Mucosa of stomach (tissue), 1 donor: ENCODE measurements around the gene IL34.

Experiments
- H3K27me3 ChIP-seq: one replicate; pipeline ENCODE4 v1.7.0; 2013; ENCODE audit warnings: mild to moderate bottlenecking, low read length; ENCODE audit not compliant: control insufficient read depth, insufficient read depth
- H3K36me3 ChIP-seq: one replicate; pipeline ENCODE4 v1.7.0; 2013; ENCODE audit warnings: low read length; ENCODE audit not compliant: control insufficient read depth, insufficient read depth
- H3K4me1 ChIP-seq: one replicate; pipeline ENCODE4 v1.7.0; 2013; ENCODE audit warnings: mild to moderate bottlenecking, low read length; ENCODE audit not compliant: control insufficient read depth, insufficient read depth
- H3K4me3 ChIP-seq: one replicate; pipeline ENCODE4 v1.7.0; 2013; ENCODE audit warnings: low read length
- H3K9ac ChIP-seq: one replicate; pipeline ENCODE4 v1.7.0; 2013; ENCODE audit warnings: mild to moderate bottlenecking, low read length, moderate library complexity
- H3K9me3 ChIP-seq: one replicate; pipeline ENCODE4 v1.7.0; 2013; ENCODE audit warnings: mild to moderate bottlenecking, low read length, moderate library complexity; ENCODE audit not compliant: control insufficient read depth
- donor health status: Pancreatic carcinoma.

IL34 gene

DNA sequence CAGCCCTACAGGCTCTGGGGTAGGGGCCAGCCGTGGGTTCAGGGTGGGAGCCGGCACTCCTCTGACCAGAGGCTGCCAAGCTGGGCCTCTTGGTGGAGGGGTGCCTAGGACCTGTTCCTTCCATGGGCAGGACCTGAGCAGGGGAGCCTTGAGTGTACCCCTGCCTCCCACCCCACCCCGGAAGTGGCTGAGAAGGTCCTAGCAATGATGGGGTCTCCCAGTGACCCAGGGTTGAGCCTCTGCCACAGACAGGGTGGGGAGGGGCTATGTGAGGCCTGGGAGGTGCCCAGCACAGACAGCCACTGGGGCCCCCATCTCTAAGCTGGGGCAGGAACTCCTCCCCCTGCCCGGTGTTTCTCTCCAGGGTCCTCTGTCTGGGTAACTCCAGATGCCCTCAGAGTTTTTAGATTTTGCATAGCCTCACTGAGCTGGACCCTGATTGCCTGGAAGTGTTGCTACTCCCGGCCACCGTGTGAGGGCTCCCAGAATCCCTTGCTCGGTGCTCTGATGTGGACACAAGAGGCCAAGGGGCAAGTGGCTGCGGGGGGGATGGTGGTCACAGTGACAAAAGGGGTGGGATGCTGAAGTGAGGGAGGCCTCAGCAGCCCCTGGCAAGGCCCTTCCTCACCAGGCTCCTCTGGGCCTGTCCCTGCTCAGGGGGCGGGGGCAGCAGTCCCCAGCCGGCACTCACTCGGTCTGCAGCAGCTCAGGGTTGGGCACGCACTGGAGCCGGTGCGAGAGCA lies 45.9 kb downstream of the IL34 start:
- no peaks in the 10 kb centered on the region for H3K27me3 ChIP-seq
- H3K4me3 ChIP-seq, result no peak overlapping the region
- peaks cover 81% of the 10 kb centered on the region for H3K4me1 ChIP-seq
- no peaks in the 10 kb centered on the region for H3K9me3 ChIP-seq
- no peak overlapping the region for H3K9ac ChIP-seq
- H3K36me3 ChIP-seq, result no peaks in the 10 kb centered on the region

DNA sequence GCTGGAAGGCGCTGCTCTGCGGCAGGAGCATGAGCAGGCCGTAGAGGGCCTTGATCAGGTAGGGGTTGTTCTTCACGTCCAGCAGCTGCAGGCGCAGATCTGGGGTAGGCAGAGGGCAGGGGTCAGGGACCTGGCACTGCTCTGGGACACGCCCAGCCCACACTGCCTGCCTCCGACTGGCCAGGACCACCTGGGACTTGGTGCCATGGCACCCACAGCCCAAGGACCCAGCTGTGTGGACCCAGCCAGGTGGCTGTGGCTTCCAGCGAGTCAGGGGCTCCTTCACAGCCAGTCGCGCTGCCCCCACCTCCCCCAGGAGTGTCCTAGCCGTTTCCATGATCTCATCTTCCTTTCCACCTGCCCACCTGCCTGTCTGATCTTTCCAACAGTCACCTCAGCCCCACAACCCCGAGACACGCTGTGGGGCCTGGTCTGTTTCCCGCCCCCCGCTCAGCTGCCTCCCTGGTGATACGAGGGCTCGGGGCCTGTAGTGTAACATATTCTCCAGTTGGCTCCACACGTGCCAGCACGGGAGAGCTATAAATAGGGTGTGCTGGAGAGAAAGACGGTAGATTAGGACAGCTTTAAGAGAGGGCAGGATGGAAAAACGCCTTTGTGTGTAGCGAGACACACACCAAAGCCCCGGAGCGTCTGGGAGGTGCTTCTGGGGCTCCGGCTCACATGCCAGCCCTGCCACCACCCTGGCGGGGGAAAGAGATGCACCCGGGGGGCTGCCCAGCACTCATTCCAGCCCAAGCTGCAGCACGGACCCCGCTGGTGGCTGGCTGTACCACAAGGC lies 46.7 kb downstream of the IL34 start:
- Histone ChIP-seq H3K9ac (no peak overlapping the region), H3K4me3 (no peak overlapping the region), H3K9me3 (no peaks in the 10 kb centered on the region), H3K27me3 (no peaks in the 10 kb centered on the region), H3K36me3 (no peaks in the 10 kb centered on the region), H3K4me1 (peaks cover 85% of the 10 kb centered on the region)

DNA sequence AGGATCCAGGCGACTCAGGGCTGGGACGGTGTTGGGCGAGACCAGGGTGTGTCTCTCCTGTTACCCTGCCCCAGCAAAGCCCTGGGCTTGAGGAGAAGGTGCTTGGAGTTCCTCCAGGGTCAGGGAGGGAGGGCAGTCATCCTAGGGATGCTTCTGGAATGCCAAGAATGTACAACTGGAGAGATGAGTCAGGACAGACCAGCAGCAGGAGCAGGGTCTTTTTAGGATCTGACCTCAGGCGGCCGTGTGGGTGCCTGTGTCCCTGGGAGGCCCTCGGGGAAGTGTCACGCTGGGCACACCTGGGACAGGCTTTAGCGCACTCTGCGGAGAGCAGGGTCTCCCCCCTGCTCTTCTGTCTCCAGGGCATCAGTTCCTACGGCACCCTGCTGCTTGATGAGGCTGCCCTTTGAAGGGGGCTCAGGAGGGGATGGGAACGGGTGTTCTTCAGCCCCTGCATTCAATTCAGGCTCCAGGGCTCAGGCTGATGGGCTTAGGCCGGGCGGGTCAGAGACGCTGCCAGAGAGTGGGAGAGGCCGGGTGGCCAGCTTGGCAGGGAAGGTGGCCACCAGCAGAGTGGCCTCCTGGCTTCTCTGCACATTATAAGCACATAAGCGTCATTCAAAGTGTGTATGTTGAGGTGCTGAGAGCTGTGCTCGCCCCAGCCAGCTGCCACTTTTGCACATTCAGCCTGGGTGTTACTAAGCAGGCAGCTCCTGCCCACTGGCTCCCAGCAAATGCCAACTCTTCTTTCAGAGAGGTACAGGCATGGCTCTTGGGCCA lies 47.9 kb downstream of the IL34 start:
- Histone ChIP-seq H3K4me3 (no peak overlapping the region), H3K4me1 (peaks cover 76% of the 10 kb centered on the region), H3K27me3 (no peaks in the 10 kb centered on the region), H3K36me3 (no peaks in the 10 kb centered on the region), H3K9ac (peak overlapping the region; percentile 39), H3K9me3 (no peaks in the 10 kb centered on the region)

DNA sequence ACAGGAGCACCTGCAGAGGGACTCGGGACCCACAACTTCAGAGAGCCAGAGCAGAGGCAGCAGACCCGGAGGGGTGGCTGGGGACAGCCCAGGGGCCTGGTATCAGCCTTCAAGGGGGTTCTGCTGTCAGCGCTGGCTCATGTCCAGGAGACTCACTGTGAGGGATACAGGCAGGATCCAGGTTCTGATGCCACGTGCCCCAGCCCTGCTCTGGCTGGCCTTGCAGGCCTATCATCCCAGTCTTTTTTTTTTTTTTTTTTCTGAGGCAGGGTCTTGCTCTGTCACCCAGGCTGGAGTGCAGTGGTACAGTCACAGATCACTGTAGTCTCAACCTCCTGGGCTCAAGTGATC lies 48.5 kb downstream of the IL34 start:
- Histone ChIP-seq H3K4me3 (no peak overlapping the region), H3K4me1 (peaks cover 70% of the 10 kb centered on the region), H3K9me3 (no peaks in the 10 kb centered on the region), H3K27me3 (no peaks in the 10 kb centered on the region), H3K9ac (no peak overlapping the region), H3K36me3 (no peaks in the 10 kb centered on the region)

DNA sequence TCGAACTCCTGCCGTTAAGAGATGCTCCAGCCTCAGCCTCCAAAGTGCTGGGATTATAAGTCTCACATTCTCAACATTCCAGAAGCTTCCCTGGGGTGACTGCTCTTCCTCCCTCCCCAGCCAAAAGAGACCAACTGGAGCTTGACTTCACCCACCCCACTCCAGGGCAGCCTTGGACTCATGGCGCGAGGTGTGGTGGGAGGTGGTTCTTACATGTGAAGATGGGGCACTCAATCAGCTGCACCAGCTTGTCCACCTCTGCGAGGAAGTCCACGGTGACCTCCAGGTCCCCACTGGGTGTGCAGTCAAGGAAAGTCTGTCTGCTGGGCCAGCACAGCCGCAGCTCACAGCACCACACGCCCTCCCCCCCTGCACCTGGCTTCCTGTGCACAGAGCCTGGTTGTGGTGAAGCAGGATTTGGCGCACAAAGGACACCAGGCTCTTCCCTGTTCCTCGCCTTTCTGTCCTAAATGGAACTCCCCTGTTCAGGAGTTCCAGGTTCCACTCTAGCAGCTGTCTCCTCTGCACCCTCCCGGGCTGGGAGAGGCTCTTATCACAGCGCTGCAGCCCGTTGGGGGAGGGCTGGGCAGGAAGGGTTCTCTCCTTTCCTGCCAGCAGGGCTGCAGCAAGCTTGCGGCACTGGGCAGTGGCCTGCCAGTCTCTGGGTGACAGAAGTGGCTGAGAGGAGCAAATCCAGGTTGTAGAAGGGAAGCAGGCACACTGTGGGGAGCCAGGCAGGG lies 49.1 kb downstream of the IL34 start:
- Histone ChIP-seq H3K9me3 (no peaks in the 10 kb centered on the region), H3K4me1 (peaks cover 68% of the 10 kb centered on the region)

DNA sequence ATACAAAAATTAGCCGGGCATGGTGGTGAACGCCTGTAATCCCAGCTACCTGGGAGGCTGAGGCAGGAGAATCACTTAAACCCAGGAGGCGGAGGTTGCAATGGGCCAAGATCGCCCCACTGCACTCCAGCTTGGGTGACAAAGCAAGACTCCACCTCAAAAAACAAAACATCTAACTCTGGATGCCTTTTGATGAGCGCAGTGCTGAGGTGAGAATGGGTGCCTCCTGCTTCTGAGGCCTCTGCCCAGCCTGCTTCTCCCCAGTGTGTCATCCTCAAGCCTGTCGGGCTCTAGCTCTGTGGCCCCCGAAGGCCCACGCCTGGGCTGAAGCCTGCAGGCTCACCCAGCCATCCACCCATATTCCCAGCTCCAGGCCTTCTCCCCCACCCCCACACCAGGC lies 50.0 kb downstream of the IL34 start:
- peaks cover 60% of the 10 kb centered on the region for H3K4me1 ChIP-seq
- H3K27me3 ChIP-seq, result no peaks in the 10 kb centered on the region

More for the DNA sequence above, 49.1 kb downstream of the IL34 start:
- no peak overlapping the region for H3K4me3 ChIP-seq
- H3K36me3 ChIP-seq, result no peaks in the 10 kb centered on the region
- no peaks in the 10 kb centered on the region for H3K27me3 ChIP-seq
- H3K9ac ChIP-seq, result no peak overlapping the region

DNA sequence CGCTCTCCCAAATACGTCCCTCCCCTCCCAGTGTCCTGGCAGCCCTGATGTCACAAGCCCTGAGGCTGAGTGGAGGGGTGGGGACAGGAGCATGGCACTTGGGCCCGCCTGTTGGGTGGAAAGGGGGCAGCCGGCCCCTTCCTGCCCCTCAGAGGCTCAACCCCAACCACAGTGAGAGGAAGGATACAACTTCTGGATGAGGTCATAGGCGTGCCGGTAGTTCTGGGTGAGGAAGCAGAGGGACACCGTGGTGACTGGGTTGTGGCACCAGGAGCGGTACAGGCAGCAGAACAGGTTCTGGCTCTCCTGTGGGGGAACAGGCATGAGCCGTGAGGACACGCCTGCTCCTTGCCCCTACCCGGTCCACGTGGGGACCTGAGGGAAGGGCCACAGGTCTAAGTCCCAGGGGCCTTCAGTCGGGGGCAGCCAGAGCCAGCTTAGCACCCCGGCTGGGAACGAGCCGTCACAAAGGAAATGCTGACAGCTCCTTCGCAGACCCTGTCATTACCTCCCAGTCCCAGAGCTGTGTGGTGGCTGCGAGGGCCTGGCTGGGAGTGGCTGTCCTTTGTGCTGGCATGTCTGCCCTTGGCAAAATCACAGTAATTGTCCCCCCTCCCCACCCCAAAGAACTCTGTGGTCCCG lies 50.7 kb downstream of the IL34 start:
- Histone ChIP-seq H3K9ac (peak overlapping the region; percentile 32), H3K27me3 (no peaks in the 10 kb centered on the region), H3K4me3 (no peak overlapping the region), H3K9me3 (no peaks in the 10 kb centered on the region), H3K36me3 (no peaks in the 10 kb centered on the region), H3K4me1 (peaks cover 55% of the 10 kb centered on the region)

More for the DNA sequence above, 50.0 kb downstream of the IL34 start:
- H3K4me3 ChIP-seq, result no peak overlapping the region
- H3K9ac ChIP-seq, result peak overlapping the region; percentile 32
- H3K9me3 ChIP-seq, result no peaks in the 10 kb centered on the region
- no peaks in the 10 kb centered on the region for H3K36me3 ChIP-seq

DNA sequence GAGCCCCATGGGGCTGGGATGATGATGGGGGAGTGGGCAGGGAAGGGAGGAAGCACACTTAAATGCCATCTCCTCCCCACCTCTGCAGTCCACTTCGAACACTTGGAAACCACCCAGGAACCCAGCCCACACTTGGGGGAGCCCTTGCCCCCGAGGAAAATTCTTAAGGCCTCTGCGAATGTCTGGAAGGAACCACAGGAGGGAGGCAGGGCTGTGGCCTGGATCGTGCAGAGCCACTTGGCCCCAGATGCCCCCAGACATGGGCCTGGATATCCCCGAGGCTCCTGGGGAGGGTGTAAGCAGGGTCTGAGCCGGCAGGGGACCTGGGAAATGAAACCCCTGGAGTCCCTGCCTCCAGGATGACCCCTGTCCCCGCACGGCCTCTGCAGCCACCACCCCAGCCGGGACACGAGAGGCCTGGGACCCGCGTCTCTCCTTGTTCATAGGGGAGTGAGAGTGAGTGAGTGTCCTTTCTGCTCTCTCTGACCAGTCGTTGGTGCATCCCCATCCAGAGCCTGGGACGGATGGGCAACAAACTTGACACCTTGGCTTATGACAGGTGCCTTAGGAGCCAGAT lies 51.3 kb downstream of the IL34 start:
- Histone ChIP-seq H3K4me3 (no peak overlapping the region), H3K4me1 (peaks cover 55% of the 10 kb centered on the region), H3K36me3 (no peaks in the 10 kb centered on the region), H3K9ac (no peak overlapping the region), H3K27me3 (no peaks in the 10 kb centered on the region), H3K9me3 (no peaks in the 10 kb centered on the region)

DNA sequence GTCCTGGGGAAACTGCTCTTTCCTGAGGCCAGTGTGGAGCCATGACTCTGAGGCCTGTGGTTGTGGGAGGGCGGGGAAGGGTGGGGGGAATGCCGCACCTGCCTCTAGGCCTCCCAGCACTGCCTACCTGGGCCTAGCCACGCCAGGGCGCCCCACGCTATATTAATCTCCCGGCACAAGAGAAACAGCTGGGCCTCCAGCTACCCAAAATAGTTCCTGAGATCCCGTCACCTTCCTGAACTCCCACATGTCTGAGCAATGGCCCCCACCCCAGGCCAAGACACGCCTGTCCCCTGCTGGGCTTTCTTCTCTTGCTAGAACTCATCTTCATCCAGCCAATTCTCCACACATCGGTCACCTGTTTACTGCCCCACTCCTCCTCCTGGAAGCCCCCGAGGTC lies 52.5 kb downstream of the IL34 start:
- H3K36me3 ChIP-seq, result no peaks in the 10 kb centered on the region
- H3K4me1 ChIP-seq, result peaks cover 57% of the 10 kb centered on the region
- no peaks in the 10 kb centered on the region for H3K9me3 ChIP-seq
- no peak overlapping the region for H3K4me3 ChIP-seq
- no peaks in the 10 kb centered on the region for H3K27me3 ChIP-seq
- no peak overlapping the region for H3K9ac ChIP-seq

DNA sequence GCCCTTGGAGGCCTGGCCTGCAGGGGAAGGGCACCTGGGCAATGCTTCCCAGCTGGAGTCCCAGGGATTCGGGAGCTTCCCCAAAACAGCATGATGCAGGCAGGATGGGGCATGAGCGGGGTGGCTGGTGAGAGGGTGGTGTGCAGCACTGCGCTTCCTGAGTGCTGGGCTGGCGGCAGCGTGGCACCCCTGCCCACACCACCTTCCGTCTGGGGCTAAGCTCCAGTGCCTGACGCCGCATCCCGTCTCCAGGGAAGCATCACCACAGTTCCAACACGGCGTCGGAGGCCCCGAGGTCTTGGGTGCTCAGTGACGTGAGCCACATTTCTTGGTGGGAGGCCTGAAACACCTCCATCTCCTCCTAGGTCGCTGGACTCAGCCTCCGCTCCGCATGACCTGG lies 53.3 kb downstream of the IL34 start:
- Histone ChIP-seq H3K4me3 (no peak overlapping the region), H3K36me3 (no peaks in the 10 kb centered on the region), H3K9me3 (no peaks in the 10 kb centered on the region), H3K9ac (no peak overlapping the region), H3K4me1 (peaks cover 57% of the 10 kb centered on the region), H3K27me3 (no peaks in the 10 kb centered on the region)
